GM12891 (cell line): Measurements from ENCODE around the gene SRF.

Experiments
- DNase-seq: peaks from one replicate; pipeline ENCODE4 v3.0.0; 2011; ENCODE audit warnings: low spot score; ENCODE audit not compliant: insufficient read length
- FAIRE-seq: peaks from 2 replicates; lab custom pipeline; 2011; peaks lifted over from hg19 to GRCh38; lab: Jason Lieb, UNC
- PAX5 ChIP-seq: IDR thresholded peaks from 2 replicates; pipeline ENCODE4 v1.6.1; 2011; ENCODE audit warnings: low read length, moderate library complexity, mild to moderate bottlenecking; ENCODE audit not compliant: insufficient read depth, severe bottlenecking
- POLR2A ChIP-seq: IDR thresholded peaks from 2 replicates; pipeline ENCODE4 v1.6.1; 2011; ENCODE audit warnings: low read depth, low read length, control low read depth
- POLR2AphosphoS5 ChIP-seq: IDR thresholded peaks from 2 replicates; pipeline ENCODE4 v1.6.1; 2011; ENCODE audit warnings: low read depth, low read length, control low read depth
- POU2F2 ChIP-seq: IDR thresholded peaks from 2 replicates; pipeline ENCODE4 v1.6.1; 2011; ENCODE audit warnings: low read depth, mild to moderate bottlenecking, control low read depth, low read length, moderate library complexity
- SPI1 ChIP-seq: IDR thresholded peaks from 2 replicates; pipeline ENCODE4 v1.6.1; 2011; ENCODE audit warnings: low read depth, low read length, control low read depth
- TAF1 ChIP-seq: IDR thresholded peaks from 2 replicates; pipeline ENCODE4 v1.6.1; 2011; ENCODE audit warnings: low read depth, low read length, control low read depth

Gene SRF

DNA sequence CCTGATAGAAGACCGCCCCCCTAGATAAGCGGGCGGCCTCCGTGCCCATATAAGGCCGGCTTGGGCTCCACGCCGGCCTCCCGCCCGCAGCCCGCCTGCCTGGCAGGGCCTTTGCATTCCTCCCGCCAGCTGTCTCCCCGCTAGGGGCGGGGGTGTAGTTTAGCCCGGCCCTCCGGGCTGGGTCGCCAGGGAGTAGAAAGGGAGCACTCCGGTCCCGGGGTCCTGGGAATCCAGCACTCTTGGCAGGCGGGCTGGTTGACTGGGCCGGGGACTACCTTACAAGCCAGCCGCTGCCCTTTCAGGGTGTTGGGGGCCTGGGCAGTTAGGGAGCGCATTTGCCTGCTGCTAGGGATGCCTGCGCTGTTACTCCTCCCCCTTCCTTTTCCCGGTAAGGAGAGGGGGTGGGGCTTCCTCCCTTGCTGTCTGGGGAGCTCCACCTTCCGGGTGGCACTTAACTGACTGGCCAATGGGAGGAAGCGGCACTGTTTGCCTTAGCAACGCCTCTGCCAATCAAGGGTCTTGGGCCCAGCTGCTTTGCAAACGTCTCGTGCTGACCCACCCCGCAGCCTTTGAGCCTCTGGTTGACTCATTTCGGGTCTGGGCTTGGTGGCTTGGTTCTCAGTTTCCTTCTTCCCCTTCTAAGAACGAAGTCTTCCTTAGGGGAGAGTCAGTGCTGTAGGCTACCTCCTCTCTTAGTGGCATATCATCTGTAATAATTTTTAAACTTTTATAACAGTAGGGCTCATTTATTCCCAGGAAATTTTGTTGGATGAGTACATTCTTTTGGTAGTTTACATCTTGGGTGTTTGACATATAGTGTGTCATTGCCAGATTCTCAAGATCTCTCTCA lies 3.4 kb downstream of the SRF start:
- FAIRE-seq: peak; percentile 96
- TF ChIP-seq POLR2A: no peak
- peak; percentile 91 for TF ChIP-seq POU2F2
- no peak for TF ChIP-seq TAF1
- peak; percentile 71 for TF ChIP-seq SPI1

DNA sequence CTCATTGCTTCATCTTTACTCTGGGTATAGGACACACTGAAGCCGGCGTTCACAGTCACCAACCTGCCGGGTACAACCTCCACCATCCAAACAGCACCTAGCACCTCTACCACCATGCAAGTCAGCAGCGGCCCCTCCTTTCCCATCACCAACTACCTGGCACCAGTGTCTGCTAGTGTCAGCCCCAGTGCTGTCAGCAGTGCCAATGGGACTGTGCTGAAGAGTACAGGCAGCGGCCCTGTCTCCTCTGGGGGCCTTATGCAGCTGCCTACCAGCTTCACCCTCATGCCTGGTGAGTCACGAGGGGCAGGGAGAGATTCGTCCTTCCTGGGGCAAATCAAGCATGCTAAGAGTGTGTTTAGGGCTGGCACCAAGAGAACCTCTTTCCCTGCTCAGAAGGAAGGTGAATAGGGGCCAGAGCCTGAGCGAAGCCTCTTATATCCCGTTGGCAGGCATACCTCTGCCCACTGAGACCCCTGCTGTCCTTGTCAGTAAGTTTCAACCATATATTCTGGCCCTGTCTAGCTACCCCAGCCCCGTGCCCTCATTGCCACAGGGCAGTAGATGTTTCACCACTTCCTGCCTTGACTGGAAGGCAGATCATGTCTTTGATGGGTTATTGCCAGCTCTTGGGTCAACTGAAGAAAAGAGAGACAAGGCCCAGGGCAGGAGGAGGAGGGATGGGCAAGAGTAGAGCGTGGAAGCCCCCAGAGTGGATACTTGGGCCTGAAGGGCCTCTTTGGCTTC lies 4.8 kb downstream of the SRF start:
- FAIRE-seq (no peak), DNase-seq (no peak)
- no peak for TF ChIP-seq PAX5
- no peak for TF ChIP-seq POU2F2
- no peak for TF ChIP-seq POLR2AphosphoS5
- no peak for TF ChIP-seq TAF1
- TF ChIP-seq POLR2A: no peak
- TF ChIP-seq SPI1: no peak

More for the DNA sequence above, 3.4 kb downstream of the SRF start:
- peak; percentile 95 for DNase-seq

DNA sequence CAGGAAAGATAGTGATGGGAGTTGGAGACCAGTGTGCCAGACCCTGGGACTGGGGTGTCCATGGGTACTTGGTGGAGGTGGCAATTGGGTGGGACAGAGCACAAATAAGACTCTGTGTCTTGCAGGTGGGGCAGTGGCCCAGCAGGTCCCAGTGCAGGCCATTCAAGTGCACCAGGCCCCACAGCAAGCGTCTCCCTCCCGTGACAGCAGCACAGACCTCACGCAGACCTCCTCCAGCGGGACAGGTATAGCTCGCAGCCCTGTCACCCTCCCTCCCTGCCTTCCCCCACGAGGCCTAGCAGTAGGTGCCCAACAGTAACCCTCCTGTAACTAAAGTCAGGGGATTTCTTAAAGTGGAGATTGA lies 5.3 kb downstream of the SRF start:
- DNase-seq (no peak), FAIRE-seq (no peak)
- no peak for TF ChIP-seq PAX5
- no peak for TF ChIP-seq POU2F2
- TF ChIP-seq TAF1: no peak
- TF ChIP-seq POLR2A: no peak
- no peak for TF ChIP-seq SPI1
- TF ChIP-seq POLR2AphosphoS5: no peak

DNA sequence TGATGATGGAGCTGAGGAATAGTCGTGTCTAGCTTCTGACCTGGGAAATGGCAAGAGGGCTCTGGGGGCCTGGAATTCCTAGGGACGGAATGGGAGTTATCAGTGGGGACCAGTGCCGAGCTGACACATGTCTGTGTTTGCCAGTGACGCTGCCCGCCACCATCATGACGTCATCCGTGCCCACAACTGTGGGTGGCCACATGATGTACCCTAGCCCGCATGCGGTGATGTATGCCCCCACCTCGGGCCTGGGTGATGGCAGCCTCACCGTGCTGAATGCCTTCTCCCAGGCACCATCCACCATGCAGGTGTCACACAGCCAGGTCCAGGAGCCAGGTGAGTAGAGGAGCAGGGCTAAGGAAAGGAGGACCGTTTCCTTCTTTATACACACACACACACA lies 7.1 kb downstream of the SRF start:
- peak; percentile 20 for FAIRE-seq
- DNase-seq: no peak
- TF ChIP-seq POU2F2 (no peak), PAX5 (no peak), TAF1 (no peak), SPI1 (no peak), POLR2AphosphoS5 (no peak)

DNA sequence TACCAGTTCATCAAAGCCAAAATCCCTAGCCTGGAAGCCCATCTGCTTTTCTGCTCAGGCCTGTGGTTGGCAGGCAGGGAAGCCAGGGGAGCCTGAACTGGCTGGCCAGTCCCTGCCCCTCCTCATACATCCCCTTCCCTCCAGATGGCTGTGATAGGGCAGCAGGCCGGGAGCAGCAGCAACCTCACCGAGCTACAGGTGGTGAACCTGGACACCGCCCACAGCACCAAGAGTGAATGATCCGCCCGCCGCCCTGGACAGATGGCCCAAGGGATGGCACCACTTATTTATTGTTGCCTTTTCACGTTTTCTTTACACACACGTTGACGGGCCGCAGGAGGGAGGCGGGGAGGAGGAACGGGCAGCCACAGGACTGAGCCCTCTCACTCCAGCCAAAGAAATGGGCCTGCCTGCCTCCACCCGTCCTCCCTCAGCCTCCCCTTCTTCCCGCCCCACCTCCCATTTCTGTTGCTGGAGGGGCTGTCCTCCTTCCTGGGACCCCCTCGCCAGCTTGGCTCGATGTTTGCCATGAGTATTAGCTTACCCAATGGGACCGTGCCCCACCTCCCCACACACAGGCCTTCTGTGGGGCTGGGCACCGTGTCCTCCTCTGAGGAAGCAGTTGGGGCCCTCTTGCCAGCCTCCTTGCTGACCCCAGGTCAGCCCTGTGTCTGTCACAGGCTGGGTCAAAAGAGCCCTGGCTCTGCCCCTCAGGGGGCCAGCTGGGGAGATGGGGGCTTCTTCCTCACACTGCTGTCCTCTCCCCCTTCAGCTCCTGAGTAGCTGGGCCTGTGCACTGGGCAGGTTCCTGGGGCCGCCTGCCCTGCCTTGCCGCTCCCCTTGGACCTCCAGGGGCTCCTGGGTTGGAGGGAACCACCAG lies 8.1 kb downstream of the SRF start:
- TF ChIP-seq SPI1 (no peak), TAF1 (no peak), POLR2AphosphoS5 (peak; percentile 32; the same call in 1 of the 2 replicates), POLR2A (no peak), POU2F2 (no peak), PAX5 (no peak)
- FAIRE-seq (no peak), DNase-seq (no peak)

DNA sequence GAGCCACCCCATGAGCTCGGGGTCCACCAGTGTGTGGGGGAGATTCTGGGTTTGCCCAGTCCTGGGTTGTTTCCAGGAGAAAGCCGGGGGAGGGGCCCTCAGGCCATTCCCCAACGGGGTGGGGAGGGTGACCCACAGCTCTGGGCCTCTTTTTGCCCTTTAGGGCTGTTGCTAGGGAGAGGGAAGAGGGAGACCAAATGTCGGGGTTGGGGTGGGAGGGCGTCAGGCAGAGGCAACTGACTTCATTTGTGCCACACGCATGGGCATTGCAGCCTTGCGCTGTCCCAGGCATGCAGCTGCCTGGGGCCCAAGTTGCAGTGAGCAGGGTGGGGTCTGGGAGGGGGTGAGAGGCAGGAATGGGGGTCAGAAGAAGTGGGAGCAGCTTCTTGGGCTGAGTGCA lies 9.0 kb downstream of the SRF start:
- DNase-seq: no peak
- no peak for FAIRE-seq
- TF ChIP-seq TAF1: no peak
- no peak for TF ChIP-seq PAX5
- no peak for TF ChIP-seq POU2F2
- TF ChIP-seq SPI1: no peak
- TF ChIP-seq POLR2A: no peak; the same call in 1 of the 2 replicates
- TF ChIP-seq POLR2AphosphoS5: no peak

DNA sequence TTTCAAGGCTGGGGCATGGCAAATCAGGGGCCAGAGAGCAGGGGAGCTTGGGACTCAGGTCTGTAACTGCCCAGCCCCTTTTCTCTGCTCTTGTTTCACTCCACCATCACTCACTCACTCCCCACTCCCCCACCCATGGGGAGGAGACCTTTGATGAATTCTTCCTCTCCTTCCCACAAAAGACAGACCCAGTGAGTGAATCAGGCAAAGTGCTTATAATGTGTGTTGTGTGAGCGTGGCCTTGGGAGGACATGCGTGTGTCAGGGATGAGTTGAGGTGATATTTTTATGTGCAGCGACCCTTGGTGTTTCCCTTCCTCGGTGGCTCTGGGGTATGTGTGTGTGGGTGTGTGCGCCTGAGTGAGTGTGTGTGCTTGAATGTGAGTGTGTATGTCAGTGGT lies 9.9 kb downstream of the SRF start:
- FAIRE-seq: peak; percentile 35
- no peak for DNase-seq
- TF ChIP-seq POLR2A (peak; percentile 66; the same call in 1 of the 2 replicates), POLR2AphosphoS5 (no peak; the same call in none of the 2 replicates), POU2F2 (0 out of 2 replicates have a peak, but pooled peaks have one; percentile 9), SPI1 (no peak)

DNA sequence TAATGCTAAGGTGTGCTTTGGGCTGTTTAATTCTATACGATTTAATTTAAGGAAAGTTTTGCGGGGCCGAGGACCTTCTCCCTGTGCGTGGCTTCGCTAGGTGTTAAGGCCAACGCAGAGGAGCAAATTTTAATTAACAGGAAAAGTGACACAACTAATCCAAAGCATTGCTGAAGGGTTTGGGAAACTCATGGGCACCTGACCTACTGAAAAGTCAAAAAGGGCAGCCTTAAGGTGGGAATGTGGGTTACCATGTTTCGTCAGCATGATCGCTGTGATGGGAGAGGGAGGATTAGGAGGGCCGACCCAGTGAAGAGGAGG lies 10.5 kb downstream of the SRF start:
- DNase-seq (no peak), FAIRE-seq (no peak)
- no peak for TF ChIP-seq POU2F2
- TF ChIP-seq POLR2AphosphoS5: no peak
- TF ChIP-seq TAF1: no peak
- no peak for TF ChIP-seq SPI1
- TF ChIP-seq PAX5: no peak
- no peak for TF ChIP-seq POLR2A

DNA sequence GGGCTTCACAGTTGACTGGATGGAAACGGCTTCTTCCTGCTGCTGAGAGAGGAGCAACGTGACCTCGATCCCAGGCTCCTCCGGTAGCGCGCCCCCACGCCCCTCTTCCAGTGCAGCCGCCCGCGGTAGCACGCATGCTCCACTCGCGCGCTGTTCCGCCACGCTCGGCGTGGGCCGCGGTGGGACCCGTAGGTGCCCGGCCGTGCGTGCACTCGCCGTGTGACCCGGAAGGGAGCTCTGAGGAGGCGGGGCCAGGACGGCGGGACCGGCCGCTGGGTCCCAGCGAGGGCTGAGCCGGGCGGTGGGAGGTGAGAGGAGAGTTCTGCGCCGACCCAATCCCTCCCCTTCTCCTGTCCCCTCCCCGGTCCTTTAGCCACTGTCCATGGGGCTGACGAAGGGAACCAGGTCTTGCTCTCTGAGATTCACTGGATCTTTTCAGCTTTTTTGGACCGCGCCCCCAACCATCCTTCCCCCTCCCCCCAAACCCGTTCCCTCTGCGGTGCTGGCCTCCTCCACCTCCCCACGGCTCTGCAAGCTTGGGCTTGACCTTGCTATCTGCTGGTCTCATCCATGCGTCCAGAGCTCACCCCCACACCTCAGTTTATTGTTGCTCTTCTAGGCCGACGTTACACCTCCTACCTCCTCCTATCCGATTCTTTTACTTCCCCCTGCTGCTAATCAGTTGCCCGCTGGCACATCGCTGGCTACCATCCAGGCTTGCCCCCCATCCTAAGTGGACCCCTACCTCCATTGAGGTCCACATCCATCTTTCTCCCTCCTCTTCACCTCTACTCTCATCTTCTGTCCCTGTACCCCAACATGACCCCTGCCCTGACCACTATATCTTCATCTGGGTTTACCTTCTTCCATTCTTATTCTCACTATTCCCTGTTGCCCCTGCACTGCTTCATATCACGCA lies 11.1 kb downstream of the SRF start, which contains the start of gene CUL9:
Gene CUL9, plus strand, starts transcription at position 255 of the 919 bp plus-strand sequence. CDS start 2,115 bp downstream, outside the sequence.
- DNase-seq (peak; percentile 91), FAIRE-seq (peak; percentile 97)
- TF ChIP-seq PAX5 (peak; percentile 89), TAF1 (no peak), POLR2A (peak; percentile 87), POU2F2 (peak; percentile 23; the same call in 1 of the 2 replicates), POLR2AphosphoS5 (peak; percentile 81), SPI1 (no peak)
